ENCODE measurements around the gene ALK. TPM values are rescaled to one million over a fixed set of nuclear protein-coding genes. Genes with fewer than 3 reads are reported as not detected.

Gene ALK
- total RNA-seq, 3 donors from 2014 or later = 0.07 to 2.4 (median 0.09) TPM

- intact Hi-C loops (cut with DNase I, micrococcal nuclease) = no loop called here
- Histone ChIP-seq H3K4me3 (no peak overlapping the region), H3K9me3 (no peaks in the 10 kb centered on the region), H3K36me3 (ENCODE audit: low read depth) (no peaks in the 10 kb centered on the region), H3K4me1 (ENCODE audit: low read depth) (no peaks in the 10 kb centered on the region)
- no peak for DNase-seq
- no peak for TF ChIP-seq CTCF (IDR thresholded peaks at IDR 0.05)
- ATAC-seq = no peak
Observed at GRCh38 chr2:29269765-29270109, 651.6 kb downstream of the ALK start.

GRCh38 chr2:29269095-29269764, 652.2 kb downstream of the ALK start:
- intact Hi-C loops (cut with DNase I, micrococcal nuclease) = no loop called here
- no peak for TF ChIP-seq CTCF (IDR thresholded peaks at IDR 0.05)
- no peak for ATAC-seq
- Histone ChIP-seq H3K4me3 (no peak overlapping the region), H3K9me3 (no peaks in the 10 kb centered on the region), H3K4me1 (ENCODE audit: low read depth) (no peaks in the 10 kb centered on the region), H3K36me3 (ENCODE audit: low read depth) (no peaks in the 10 kb centered on the region)
- no peak for DNase-seq

- H3K9me3 ChIP-seq = no peaks in the 10 kb centered on the region
- TF ChIP-seq CTCF (IDR thresholded peaks at IDR 0.05) = no peak
- intact Hi-C loops (cut with DNase I, micrococcal nuclease) = no loop called here
- H3K4me3 ChIP-seq = no peak overlapping the region
- no peaks in the 10 kb centered on the region for H3K4me1 ChIP-seq (ENCODE audit: low read depth)
- no peak for ATAC-seq
- no peak for DNase-seq
- no peaks in the 10 kb centered on the region for H3K36me3 ChIP-seq (ENCODE audit: low read depth)
Observed at GRCh38 chr2:29267720-29268119, 653.7 kb downstream of the ALK start.

- H3K4me1 ChIP-seq (ENCODE audit: low read depth) = no peaks in the 10 kb centered on the region
- no peaks in the 10 kb centered on the region for H3K9me3 ChIP-seq
- intact Hi-C loops (cut with DNase I, micrococcal nuclease) = no loop called here
- TF ChIP-seq CTCF (IDR thresholded peaks at IDR 0.05) = no peak
- DNase-seq (no peak), ATAC-seq (no peak)
- no peak overlapping the region for H3K4me3 ChIP-seq
- H3K36me3 ChIP-seq (ENCODE audit: low read depth) = no peaks in the 10 kb centered on the region
Observed at GRCh38 chr2:29263886-29264285, 657.5 kb downstream of the ALK start.

- H3K4me1 ChIP-seq (ENCODE audit: low read depth) = no peaks in the 10 kb centered on the region
- no peak overlapping the region for H3K4me3 ChIP-seq
- no peak for DNase-seq
- H3K36me3 ChIP-seq (ENCODE audit: low read depth) = no peaks in the 10 kb centered on the region
- no peak for ATAC-seq
- TF ChIP-seq CTCF (IDR thresholded peaks at IDR 0.05) = no peak
- H3K9me3 ChIP-seq = no peaks in the 10 kb centered on the region
- intact Hi-C loops (cut with DNase I, micrococcal nuclease) = no loop called here
Observed at GRCh38 chr2:29262681-29263260, 658.6 kb downstream of the ALK start.

Data from mucosa of descending colon (tissue), 3 donors.